GM18873 (cell line): ENCODE data around the gene RBMS3.

Experiments
- ATAC-seq: cut with Tn5 transposase; IDR thresholded peaks from one replicate; pipeline ENCODE4 v1.9.1; 2021; ENCODE audit warnings: mild to moderate bottlenecking, moderate library complexity, moderate number of reproducible peaks; ENCODE audit not compliant: unreplicated experiment, low FRiP score

Gene RBMS3

GRCh38 chr3:29952431-29952830 lies 671.6 kb downstream of the RBMS3 start:
- ATAC-seq, result no peak

DNA sequence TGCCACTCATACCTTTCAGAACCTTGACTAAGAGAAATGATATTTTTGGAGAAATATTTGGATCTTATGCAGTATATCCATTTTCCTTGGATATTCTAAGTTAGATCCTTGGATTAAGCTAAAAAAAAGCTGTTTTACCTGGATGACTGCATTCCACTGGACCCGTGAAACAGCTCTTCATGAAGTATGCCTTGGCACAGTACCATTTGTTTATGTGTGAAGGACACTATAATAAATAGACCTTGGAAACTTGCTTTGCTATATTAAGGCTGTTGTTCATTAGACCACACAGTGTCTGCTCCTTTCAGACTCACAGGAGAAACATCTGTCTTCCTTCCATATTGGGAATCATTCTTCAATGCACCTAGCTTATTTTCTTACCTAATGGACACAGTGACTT lies 674.5 kb downstream of the RBMS3 start:
- no peak for ATAC-seq

DNA sequence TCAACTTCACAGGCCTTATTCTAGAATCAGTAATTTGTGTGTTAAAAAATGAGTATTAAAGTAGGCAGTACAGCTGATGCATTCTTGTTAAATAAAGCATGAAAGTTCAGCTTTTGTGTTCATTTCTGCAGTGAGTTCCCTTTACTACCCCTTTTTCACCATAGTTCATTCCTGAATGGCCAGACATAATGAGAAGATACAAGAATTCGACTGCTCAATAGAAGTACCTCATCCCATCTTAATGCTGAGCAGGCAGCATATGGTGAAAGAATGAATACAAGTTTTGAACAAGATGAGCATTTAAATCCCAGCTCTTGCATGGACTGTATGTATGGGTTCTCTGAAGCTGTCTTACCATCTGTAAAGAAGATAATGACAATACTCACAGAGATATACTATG lies 677.9 kb downstream of the RBMS3 start:
- ATAC-seq, result no peak

DNA sequence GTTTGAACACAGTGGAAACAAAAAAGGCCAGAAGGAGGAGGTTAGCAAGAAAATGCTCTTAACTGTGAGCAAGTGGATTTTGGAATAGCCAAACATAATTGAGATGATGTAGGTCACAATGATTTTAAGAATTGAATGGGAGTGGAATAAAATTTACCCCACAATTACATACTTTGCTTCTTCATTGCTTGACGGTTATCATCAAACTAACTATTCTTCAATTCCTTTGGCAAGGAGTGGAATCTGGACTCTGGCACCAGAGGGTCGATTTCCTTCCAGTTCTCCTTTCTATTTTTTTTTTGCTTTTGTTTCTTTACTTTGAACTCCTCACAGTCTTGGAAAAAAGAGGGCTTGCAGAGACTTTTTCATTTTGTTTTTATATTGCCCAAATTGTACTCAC lies 691.0 kb downstream of the RBMS3 start:
- no peak for ATAC-seq

GRCh38 chr3:29972320-29972993 lies 691.6 kb downstream of the RBMS3 start:
- no peak for ATAC-seq

DNA sequence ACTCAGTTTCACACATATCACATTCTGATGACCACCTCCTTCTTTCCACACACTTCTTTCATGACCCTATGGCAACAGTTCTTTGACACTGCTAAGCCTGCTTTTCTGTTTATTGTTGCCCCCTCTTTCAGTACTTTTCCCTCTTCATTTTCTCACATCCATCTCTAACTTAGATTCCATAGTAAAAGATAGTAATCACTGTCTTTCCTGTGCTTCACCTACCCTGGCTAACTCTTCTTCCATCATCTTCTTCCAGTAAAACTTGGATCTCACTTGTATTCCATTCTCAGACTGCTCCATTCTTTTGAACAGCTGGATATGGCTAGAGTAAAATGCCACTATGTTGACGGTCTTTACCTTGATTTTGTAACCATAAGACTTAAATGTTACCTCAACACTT lies 692.9 kb downstream of the RBMS3 start:
- no peak for ATAC-seq

DNA sequence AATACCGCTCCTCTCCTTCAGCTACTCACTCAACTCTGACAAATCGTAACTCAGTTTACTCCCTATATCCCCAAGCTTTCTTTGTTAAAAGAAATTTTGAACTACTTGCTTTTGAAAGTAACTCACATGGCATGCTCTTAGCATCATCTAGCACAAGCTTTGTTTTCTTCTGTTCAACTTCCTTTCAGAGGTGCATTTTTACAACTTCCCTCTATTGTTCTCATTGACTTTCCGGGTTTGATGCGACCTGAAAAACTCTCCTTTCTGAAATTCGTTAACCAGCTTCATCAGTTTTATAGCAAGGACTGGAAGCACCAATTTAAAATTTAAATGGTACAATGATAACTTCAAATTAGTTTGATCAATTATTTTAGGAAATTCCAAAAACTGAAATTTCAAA lies 696.0 kb downstream of the RBMS3 start:
- ATAC-seq, result no peak

GRCh38 chr3:29977360-29977759 lies 696.5 kb downstream of the RBMS3 start:
- ATAC-seq, result no peak

GRCh38 chr3:29978036-29978435 lies 697.2 kb downstream of the RBMS3 start:
- ATAC-seq, result no peak

DNA sequence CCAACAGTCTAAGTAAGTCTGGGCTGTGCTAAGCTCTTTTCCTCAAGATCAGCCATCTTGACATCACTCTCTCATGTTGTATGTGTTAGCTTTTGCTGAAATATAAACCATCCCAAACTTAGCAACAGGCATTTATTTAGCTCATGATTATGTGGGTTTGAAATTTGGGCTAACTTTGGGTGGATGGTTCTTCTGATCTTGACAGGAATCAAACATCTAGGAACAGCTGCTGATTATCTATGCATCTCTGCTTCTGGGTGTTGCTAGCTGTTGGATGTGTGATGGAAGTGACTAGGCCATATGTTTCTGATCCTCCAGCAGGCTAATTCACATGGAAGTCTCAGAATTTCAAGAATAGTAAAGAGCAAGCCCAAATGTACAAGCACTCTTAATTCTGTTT lies 710.3 kb downstream of the RBMS3 start:
- no peak for ATAC-seq

DNA sequence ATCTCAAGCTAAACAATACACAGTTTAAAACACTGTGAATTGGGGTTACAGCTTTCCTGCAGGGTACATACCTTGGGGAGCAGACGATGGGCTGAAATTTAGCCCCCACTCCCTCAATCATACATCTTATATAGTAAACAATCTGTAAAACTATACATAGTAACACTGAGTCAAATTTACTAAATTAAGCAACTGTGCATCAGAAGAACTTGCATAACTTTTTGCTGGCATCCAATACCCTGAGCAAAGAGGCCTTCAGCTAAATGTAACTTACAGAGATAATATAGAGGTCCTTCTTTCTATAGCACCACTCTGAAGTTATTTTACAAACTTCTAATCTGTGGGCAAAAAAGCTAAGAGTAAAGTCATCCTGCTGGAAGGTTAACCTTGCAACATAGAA lies 721.9 kb downstream of the RBMS3 start:
- no peak for ATAC-seq

DNA sequence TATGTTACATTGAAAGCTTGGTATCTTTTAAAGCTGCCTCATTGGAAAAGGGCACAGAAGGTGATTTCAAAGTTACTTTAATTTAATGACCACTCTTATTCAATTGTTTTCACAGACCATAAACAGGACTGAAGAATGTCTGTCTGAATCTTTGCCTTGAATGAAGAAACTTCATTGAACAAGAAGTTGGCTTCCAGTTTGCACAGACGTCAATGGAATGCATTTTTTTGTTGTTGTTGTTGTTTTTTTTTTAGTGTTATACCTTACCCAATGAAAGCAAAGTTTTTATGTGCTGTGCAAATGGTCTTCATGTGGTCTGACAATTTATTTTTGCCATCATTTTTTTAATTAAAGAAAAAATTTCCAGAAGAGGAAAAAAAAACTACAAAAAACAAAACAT lies 722.9 kb downstream of the RBMS3 start:
- no peak for ATAC-seq

DNA sequence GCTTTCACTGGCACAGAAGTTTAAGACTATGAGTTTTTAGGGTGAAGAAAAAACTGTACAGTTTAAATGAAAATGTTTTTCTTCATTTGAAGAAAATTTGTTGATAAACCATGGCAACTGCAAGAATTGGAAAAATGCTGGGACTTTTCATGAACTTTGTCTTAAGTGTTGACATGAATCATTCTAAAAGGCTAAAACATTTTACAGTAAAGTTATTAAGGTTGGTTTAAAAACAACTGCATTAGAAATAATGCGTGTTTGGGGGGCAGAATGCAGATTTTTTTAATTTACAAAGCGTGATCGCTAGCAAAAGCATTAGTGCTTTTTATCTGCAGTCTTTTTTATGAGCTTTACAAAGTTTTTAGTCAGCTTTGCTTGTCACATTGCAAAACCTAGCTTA lies 723.6 kb downstream of the RBMS3 start:
- no peak for ATAC-seq

DNA sequence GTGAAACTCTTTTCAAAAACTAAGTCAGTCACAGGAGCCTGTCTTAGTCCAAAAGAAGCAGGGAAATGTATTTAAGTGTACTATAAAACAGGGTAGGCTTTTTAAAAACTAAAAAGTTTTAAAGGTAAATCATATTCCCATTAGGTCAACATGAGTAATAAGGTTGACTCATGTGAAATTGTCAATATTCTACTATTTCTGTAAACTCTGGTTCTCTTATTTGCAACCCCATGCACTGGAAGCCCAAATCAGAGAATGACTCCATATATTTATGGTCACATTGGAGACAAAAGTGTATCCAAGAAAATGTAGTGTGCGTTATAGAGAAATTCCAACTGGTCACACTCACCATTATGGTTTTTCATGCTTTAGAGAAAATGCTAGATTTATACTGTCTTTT lies 725.2 kb downstream of the RBMS3 start:
- ATAC-seq, result no peak

DNA sequence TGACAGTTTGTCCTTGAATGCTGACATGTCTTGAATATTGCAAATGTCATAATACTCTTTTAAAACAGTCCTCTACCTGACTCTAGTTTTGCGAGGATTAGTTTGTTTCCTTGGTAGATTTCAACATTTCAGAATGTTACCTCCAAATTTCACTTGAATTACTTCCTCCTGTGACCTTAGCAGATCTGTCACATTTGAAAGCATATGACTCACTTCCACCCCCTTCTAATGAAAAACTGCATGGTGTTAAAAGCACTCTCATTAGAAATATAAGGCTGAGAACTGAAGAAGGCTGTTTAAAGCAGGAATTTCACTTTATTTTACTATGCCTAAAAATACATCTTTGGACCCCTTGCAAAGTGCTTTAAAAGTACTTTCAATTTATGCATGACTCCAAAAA lies 726.8 kb downstream of the RBMS3 start:
- ATAC-seq, result no peak

DNA sequence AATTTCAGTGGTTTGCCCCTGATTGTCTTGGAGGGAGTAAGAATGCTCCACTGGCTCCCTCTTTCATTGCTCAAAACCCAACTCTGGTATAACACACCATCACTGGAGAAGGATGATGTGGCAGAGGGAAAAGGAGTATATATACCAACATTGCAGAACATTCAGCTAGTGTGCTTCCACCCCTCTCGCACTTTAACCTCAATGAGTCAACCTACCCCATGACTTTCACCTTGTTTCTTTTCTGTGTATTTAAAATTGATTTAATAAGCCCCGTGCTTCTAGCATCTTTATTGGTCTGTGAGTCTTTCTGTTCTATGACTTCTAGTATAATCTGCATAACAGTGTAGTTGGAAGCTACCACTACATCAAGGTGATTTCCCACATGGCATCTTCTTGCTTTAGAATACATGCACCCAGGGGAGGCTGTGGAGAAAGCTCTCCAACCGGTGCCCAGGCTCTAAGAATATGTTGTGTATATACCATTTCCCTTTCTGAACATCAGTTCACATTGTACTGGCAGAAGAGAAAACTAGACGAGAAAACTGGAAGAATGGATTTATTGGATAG lies 730.4 kb downstream of the RBMS3 start:
- no peak for ATAC-seq

- ATAC-seq, result no peak
These were observed 732.2 kb downstream of the RBMS3 start for GRCh38 chr3:30012941-30013543.

DNA sequence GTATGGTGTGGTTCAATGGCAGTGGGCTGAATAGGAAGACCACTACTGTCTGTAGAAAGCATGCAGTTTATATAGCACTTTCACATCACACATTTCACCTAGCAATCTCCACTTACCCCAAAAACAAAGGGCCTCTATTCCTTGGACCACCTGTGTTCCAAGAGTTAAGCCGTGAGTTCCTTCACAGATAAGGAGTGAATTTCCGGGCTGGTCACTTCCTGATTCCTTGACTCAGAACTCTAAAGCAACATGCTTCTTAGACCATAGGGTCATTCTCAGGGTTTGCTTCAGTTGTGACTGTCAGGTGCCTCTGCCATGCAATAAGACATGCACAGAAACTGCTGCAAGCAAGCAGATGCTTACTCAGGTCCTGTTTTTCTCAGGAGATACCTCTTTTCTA lies 737.0 kb downstream of the RBMS3 start:
- no peak for ATAC-seq

DNA sequence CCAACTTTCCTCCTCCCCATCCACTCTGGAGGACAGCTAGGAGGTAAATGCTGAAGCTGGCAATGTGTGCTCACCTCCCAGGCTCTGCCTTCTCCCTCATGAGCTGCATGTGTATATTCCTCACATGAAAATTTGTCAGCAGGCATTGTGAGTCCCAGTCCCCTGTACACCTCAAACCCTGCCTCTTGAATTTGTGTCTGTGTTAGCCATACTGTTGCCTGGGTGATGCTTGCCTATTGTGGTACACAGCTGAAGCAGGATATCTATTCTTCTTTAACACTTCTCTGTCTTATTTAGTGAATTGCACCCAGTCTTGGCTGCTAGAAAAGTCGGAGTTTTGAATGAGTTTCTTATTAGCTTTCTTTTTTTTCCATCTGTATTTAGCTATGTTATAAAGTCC lies 739.5 kb downstream of the RBMS3 start:
- ATAC-seq, result no peak

DNA sequence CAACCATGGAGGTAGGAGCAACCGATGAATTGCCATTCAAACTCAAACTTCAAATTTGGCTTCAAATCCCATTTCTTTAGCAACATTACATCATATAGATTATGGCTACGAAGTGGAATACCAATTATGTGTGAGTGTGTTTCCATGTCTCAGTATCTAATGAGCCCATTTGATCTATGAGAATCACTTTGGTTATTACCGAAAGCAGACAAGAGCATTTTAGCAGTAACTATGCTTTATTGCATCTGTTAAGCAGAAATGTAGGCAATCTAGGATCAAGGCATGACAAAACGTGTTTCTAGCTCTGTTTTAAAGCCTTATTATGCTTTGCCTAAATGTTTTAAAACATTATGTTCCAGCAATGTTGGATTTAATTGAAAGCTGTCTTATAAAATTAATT lies 743.6 kb downstream of the RBMS3 start:
- no peak for ATAC-seq

- ATAC-seq, result no peak
These were observed 746.0 kb downstream of the RBMS3 start for GRCh38 chr3:30026851-30027250.

DNA sequence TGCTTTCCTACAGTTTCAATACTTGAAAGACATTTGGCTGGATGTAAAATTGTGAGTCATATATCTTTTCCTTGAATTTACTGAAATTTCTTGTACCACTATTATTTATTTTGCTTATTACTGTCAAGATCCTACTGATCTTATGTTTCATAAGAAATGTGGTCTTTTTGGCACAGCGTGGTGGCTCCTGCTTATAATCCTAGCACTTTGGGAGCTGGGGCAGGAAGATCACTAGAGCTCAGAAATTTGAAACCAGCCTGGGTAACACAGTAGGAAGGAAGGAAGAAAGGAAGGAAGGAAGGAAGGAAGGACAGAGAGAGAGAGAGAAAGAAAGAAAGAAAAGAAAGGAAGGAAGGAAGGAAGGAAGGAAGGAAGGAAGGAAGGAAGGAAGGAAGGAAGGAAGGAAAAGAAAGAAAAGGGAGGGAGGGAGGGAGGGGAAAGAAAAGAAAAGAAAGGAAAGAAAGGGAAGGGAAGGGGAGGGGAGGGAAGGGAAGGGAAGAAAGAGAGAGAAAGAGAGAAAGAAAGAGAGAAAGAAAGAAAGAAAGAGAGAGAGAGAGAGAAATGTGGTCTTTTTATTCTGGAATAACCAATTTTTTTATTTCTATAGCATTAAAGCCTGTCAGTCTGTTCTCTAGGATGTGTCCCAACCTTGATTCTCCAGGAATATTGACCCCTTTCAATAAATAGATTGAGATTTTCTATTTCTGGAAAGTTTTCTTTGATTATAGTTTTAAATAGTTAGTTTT lies 753.5 kb downstream of the RBMS3 start:
- no peak for ATAC-seq
